ENCODE data around the gene TRIM50.
"Not testable (repeated sequence)": the region's sequence is repeated elsewhere in the genome, so short reads cannot be mapped to it uniquely, and the experiment has no call there.

DNA sequence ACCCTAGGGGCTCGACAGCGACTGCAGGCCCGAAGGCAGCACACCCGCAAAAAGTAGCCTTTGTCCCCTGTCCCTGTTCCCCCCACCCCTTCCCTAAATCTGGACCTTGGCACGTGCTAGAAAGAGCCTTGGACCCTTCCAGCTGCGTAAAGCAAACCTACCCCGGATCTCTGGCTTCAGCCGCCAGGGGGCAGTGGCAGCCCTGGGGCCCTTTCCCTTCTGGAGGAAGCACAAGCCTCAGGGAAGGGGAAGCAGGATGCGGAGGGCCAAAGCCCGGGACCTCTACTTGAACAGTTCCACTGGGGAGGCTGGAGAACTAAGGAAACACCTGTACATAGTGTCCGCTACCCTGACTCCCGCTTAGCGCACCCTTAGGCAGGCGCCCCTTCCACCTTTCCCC, 26.8 kb downstream of the TRIM50 start:
- TF ChIP-seq EP300 (IDR thresholded peaks at IDR 0.05; ENCODE audit: low read depth); POLR2A (IDR thresholded peaks at IDR 0.05); POLR2AphosphoS5 (IDR thresholded peaks at IDR 0.05): not testable (repeated sequence)
- TF ChIP-seq, protein P1, sequence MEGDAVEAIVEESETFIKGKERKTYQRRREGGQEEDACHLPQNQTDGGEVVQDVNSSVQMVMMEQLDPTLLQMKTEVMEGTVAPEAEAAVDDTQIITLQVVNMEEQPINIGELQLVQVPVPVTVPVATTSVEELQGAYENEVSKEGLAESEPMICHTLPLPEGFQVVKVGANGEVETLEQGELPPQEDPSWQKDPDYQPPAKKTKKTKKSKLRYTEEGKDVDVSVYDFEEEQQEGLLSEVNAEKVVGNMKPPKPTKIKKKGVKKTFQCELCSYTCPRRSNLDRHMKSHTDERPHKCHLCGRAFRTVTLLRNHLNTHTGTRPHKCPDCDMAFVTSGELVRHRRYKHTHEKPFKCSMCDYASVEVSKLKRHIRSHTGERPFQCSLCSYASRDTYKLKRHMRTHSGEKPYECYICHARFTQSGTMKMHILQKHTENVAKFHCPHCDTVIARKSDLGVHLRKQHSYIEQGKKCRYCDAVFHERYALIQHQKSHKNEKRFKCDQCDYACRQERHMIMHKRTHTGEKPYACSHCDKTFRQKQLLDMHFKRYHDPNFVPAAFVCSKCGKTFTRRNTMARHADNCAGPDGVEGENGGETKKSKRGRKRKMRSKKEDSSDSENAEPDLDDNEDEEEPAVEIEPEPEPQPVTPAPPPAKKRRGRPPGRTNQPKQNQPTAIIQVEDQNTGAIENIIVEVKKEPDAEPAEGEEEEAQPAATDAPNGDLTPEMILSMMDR (IDR thresholded peaks at IDR 0.05): peak in 2 of 5 experiments; percentile 6 to 10
